ENCODE measurements around the gene BAZ2A.

DNA sequence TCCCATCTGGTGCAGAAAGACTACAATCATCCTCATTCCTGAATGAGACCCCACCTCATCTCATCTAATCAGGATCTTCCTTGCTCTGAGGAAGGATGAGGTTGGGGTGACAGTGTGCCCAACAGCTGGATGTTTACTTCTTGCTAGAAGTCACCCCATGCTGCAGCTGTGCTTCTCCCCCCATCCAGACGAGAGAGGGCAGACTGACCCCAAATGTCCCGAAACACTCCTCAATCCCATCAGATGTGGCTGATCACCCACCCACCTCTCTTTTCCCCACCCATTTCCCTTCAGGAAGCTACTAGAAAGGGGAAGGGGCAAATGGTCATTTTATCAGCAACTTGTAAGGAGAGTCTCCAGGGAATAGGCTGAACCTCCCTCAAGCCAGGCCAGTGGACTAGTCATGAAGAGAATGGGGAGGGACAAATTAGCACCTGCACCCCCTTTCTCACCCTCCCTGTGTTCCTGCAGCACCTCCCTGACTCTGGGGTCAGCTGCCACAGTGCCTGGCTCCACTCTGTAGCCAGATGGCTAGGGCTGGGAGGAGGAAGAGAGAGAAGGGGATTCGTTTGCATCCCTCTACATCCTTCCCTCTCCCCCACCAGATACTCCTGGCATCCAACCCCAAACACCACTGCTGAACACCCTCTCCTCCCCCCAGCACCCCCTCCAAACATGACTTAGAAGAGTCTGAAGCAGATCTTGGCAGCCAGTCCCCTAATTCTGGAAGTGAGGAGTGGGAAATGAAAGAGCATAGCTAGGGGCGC is 2.8 kb upstream of the BAZ2A start:
- TF ChIP-seq, protein P1, sequence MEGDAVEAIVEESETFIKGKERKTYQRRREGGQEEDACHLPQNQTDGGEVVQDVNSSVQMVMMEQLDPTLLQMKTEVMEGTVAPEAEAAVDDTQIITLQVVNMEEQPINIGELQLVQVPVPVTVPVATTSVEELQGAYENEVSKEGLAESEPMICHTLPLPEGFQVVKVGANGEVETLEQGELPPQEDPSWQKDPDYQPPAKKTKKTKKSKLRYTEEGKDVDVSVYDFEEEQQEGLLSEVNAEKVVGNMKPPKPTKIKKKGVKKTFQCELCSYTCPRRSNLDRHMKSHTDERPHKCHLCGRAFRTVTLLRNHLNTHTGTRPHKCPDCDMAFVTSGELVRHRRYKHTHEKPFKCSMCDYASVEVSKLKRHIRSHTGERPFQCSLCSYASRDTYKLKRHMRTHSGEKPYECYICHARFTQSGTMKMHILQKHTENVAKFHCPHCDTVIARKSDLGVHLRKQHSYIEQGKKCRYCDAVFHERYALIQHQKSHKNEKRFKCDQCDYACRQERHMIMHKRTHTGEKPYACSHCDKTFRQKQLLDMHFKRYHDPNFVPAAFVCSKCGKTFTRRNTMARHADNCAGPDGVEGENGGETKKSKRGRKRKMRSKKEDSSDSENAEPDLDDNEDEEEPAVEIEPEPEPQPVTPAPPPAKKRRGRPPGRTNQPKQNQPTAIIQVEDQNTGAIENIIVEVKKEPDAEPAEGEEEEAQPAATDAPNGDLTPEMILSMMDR (IDR thresholded peaks at IDR 0.05) = no peak
- TF ChIP-seq POLR2AphosphoS5 (IDR thresholded peaks at IDR 0.05; ENCODE audit: low read depth, low read length) (no peak), SIN3A (IDR thresholded peaks at IDR 0.05; ENCODE audit: borderline replicate concordance, insufficient read depth, low read depth, low read length) (no peak), TCF7L2 (IDR thresholded peaks at IDR 0.05; ENCODE audit: low read depth, low read length) (no peak)
- TF ChIP-seq, protein P2, sequence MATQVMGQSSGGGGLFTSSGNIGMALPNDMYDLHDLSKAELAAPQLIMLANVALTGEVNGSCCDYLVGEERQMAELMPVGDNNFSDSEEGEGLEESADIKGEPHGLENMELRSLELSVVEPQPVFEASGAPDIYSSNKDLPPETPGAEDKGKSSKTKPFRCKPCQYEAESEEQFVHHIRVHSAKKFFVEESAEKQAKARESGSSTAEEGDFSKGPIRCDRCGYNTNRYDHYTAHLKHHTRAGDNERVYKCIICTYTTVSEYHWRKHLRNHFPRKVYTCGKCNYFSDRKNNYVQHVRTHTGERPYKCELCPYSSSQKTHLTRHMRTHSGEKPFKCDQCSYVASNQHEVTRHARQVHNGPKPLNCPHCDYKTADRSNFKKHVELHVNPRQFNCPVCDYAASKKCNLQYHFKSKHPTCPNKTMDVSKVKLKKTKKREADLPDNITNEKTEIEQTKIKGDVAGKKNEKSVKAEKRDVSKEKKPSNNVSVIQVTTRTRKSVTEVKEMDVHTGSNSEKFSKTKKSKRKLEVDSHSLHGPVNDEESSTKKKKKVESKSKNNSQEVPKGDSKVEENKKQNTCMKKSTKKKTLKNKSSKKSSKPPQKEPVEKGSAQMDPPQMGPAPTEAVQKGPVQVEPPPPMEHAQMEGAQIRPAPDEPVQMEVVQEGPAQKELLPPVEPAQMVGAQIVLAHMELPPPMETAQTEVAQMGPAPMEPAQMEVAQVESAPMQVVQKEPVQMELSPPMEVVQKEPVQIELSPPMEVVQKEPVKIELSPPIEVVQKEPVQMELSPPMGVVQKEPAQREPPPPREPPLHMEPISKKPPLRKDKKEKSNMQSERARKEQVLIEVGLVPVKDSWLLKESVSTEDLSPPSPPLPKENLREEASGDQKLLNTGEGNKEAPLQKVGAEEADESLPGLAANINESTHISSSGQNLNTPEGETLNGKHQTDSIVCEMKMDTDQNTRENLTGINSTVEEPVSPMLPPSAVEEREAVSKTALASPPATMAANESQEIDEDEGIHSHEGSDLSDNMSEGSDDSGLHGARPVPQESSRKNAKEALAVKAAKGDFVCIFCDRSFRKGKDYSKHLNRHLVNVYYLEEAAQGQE (IDR thresholded peaks at IDR 0.05; ENCODE audit: insufficient read depth in 1 of 2, low read depth in 2 of 2, low read length in 1 of 2) = no peak

All from Panc1 (cell line).